GM21447 (cell line): ENCODE data around the gene LIMS1.

Source experiments
- ATAC-seq: cut with Tn5 transposase; IDR thresholded peaks from one replicate; pipeline ENCODE4 v1.9.1; 2021; ENCODE audit not compliant: unreplicated experiment

The LIMS1 gene

DNA sequence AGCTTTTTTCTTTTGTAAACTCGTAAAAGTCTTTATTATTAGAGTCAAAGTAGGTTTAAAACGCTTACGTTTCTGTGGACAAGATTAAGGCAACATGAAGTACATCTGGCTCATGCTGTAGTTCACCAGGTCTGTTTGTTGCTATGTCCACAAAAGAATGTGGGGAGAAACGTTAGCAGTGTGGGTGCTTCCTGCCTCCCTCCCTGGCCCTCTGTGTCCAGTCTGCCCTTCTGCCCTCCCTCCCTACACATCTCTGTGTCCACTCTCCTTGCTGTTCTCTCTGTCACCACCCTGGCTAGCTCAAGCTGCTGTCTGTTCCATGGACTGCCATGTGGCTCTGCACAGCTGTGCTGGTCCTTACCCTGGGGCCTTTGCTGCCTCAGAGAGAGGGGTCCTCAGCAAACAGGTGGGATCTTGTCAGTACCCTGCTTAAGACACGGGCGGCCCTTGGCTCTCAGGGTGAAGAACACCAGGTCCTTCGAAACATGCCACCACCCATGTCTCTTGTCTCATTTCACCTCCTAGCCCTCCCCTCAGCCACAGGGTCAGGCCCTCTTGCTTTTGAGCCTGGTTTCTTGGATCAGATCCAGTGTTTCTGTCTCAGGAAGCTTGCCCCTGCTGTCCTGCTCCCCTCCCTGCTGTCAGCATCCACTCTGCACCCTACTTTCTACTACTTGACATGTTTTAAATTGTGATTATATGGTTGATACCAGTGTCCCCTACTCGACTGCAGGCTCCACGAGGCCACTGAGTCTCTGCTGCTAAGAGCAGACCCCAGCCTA lies 79.2 kb downstream of the LIMS1 start:
- no peak for ATAC-seq

DNA sequence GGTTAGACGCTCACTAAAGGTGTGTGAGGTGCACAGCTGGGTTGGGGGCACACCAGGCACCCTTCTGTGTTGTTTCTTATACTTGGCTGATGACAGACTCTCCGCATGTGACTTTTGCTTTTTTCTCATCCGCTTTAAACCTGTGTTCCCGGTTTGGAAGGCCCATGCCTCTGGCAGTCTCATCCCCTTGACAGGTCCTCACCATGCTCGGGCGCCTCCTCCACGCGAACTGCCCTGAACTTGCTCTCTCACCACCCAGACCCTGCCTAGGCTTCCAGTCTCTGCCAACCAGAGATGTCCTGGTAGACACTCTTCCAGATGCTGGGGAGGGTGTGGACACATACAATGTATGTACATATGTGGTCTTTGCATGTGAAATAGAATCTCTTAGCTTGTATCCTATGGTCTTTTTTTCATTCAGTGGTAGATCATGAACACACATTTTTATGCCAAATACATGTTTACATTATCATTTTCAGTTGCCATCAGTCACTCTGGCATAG lies 79.8 kb downstream of the LIMS1 start:
- ATAC-seq: no peak

DNA sequence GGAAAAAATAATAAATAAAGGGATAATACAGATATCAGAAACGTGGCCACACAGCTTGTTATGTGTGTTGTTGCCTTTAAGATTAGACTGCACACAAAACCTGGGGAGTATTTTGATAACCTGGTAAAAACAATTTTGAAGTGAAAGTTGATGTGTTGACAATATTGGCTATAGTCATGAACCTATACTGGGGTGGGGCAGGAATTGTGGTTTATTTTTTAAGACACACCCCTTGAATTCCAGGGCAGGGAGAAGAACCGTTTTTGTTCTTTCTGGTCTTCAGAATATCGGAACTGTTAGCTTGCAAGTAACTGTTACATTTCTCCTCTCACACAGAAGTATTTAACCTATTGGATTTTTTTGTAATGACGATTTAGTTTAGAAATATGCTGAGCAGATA lies 80.4 kb downstream of the LIMS1 start:
- ATAC-seq: no peak

DNA sequence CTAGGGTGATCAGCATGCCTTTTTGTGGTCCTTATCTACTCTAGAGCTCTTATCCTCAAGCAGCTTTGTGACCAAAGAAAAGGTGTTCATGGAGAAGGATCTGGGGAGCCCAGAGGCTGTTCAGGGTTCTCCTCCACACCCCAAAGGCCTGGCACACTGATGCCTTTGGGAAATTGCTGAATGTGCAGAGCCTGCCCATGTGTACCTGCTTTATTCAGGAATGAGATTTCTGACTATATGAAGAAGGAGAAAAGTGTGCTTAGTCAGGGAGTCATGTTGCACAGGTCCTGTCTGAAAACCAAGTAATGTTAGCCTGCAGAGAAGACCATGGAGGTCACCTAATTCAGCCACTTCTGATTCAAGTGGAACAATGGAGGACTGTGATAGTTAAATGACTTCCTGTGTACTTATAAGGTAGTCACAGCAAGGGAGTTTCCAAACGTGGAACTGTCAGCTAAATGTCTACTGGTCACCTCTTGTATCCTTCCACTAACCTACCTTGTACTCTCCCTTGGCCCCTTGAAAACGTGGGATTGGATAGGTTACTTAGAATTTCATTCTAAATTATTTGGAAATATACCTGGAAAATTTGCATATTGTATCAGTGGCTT lies 81.3 kb downstream of the LIMS1 start:
- no peak for ATAC-seq

DNA sequence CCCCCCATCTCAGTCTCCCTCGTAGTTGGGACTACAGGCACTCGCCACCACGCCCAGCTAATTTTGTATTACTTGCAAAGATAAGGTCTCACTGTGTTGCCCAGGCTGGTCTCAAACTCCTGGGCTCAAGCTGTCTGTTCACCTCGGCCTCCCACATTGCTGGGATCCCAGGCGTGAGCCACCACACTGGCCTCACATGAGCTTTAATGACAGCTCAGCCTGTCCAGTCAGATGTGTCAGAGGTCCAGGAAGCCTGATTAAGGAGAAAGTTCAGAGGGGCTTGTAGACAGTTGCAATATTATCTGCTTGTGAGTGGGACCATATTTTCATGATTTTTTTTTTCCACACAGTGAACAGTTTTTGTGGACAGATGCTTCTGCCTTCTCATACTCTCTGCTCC lies 82.0 kb downstream of the LIMS1 start:
- no peak for ATAC-seq

GRCh38 chr2:108616751-108617161 lies 82.5 kb downstream of the LIMS1 start:
- ATAC-seq: no peak

GRCh38 chr2:108617617-108618016 lies 83.3 kb downstream of the LIMS1 start:
- ATAC-seq: no peak

- no peak for ATAC-seq
Measured at GRCh38 chr2:108619925-108620620, 85.8 kb downstream of the LIMS1 start.

- ATAC-seq: no peak
Measured at GRCh38 chr2:108620656-108621055, 86.4 kb downstream of the LIMS1 start.

GRCh38 chr2:108621087-108621559 lies 86.9 kb downstream of the LIMS1 start:
- ATAC-seq: peak; percentile 99

- no peak for ATAC-seq
Measured at GRCh38 chr2:108621687-108622681, 87.7 kb downstream of the LIMS1 start.

- ATAC-seq: no peak
Measured at GRCh38 chr2:108623616-108624015, 89.3 kb downstream of the LIMS1 start.

- ATAC-seq: no peak
Measured at GRCh38 chr2:108625186-108625827, 91.0 kb downstream of the LIMS1 start.

DNA sequence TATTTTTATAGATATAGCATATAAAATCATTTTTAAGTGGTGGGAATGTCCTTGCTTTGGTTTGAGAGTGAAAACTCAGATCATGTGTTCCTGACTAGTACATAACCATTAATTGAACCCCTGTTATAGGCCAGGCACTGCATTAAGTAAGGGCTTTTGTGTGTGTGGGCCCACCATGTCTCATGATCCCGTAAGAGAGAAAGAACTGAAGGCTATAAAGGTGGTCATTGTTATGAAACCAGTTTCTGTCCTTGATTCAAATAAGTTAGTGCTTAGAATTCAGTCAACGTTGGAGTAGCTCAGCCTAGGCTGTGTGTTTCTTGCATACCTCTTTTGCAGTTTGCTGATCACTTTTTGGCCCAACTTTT lies 91.5 kb downstream of the LIMS1 start:
- ATAC-seq: no peak

GRCh38 chr2:108626995-108627394 lies 92.7 kb downstream of the LIMS1 start:
- no peak for ATAC-seq

DNA sequence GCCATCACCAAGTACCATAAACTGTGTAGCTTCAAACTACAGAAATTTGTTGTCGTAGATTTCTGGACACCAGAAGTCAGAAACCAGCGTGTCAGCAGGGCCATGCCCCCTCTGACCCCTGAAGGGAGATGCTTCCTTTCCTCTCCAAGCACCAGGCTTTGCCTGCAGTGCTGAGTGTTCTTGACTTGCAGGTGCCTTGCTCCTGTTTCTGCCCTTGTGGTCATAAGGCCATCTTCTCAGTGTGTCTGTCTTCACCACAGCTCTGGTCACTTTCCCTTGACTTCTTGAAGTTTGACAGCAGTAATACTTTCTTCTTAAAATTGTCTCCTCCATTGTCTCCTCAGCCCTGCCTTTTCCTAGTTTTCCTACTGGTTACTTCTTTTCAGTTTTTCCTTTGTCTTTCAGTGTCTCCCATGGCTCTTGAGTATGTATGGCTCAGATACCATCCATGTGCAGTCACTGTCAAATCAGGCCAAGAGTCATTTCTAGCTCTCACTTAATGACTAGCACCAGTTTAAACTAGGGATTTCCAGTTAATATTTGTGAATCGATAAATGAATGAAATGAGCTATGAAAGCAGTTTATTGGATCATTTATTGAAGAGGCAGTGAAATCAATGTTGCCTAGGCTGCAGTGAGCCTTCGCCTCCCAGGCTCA lies 93.8 kb downstream of the LIMS1 start:
- ATAC-seq: no peak

DNA sequence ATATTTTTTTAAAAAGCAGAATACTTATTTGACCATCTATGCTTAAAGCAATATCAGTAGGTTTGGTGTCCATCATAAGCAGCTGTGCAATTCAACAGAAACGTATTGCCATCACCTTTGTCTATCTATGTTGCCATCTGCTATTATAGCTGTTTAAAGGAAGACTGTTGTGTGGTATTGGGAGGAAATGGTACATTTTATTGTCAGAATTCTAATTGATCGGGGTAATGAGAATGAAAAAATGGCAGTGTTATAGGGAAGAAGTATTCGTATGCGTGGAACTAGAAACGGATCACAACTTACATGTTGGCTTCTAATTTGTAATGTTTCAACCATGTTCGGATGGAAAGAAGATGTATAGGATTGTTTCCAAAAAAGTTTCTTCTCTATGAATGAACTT lies 94.7 kb downstream of the LIMS1 start:
- ATAC-seq: no peak

- peak; percentile 72 for ATAC-seq
Measured at GRCh38 chr2:108629417-108629816, 95.1 kb downstream of the LIMS1 start.

DNA sequence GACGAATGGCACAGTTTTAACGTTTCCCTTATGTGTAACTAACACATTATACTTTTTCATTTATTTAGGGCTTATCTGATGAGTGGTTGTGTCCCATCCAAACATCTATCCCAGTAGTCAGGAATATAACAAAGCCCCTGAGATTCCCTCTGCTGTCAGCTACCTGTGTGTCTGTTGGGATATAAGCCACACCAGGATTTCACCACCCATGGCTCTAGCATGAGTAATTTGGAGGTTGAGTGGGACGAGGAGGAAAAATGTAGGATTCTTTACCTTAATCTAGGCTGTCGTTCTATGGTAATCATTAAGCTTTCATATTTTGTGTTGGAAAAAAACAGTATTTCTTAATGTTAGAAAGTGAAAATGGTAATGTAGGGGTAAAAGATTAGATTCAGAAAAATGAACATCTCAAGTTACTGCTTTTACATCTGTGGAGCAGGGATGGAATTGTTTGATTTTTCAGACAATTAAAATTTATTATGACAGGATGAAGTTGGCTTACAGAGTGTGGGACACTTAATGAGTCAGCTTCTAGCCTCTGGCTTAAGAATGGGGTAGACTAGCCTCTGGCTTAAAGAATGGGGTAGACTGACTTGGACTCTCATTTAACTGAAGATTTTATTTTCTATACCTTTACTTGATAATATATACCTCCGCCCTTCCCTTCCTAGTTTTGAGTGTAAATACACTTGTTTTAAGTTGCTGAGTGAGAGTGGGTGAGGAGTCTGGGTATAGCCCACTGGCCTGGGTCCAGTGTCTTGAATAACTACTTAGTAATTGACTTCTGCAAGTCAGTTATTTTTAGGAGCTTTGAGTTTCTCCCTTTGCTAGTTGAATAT lies 96.5 kb downstream of the LIMS1 start:
- ATAC-seq: no peak
